Stimulated activated CD8-positive, alpha-beta memory T cell treated with anti-CD3 and anti-CD28 coated beads, Interleukin-12 subunit alpha, Interleukin-12 subunit beta, amount 100 ng/mL, for 24 hours (primary cell): ENCODE data around the gene CCR5AS.
"Not testable (repeated sequence)": the region's sequence is repeated elsewhere in the genome, so short reads cannot be mapped to it uniquely, and the experiment has no call there.

Experiments used
- DNase-seq: peaks from one replicate; pipeline ENCODE4 v3.0.0-alpha.2; 2020; ENCODE audit errors: extremely low read depth

CCR5AS gene

GRCh38 chr3:46429250-46429649, 22.4 kb upstream of the CCR5AS start:
- no peak for DNase-seq

GRCh38 chr3:46427916-46428833, 21.3 kb upstream of the CCR5AS start:
- DNase-seq: no peak

GRCh38 chr3:46427404-46427803, 20.5 kb upstream of the CCR5AS start:
- not testable (repeated sequence) for DNase-seq

- not testable (repeated sequence) for DNase-seq
Measured at GRCh38 chr3:46426476-46426875, 19.6 kb upstream of the CCR5AS start.

- no peak for DNase-seq
Measured at GRCh38 chr3:46423588-46423987, 16.7 kb upstream of the CCR5AS start.

GRCh38 chr3:46422617-46423016, 15.8 kb upstream of the CCR5AS start:
- no peak for DNase-seq

- no peak for DNase-seq
Measured at GRCh38 chr3:46420931-46421330, 14.1 kb upstream of the CCR5AS start.

GRCh38 chr3:46419816-46420215, 12.9 kb upstream of the CCR5AS start:
- DNase-seq: no peak

GRCh38 chr3:46417841-46418611, 11.2 kb upstream of the CCR5AS start:
- DNase-seq: no peak

GRCh38 chr3:46416811-46417510, 10.1 kb upstream of the CCR5AS start:
- no peak for DNase-seq

- DNase-seq: no peak
Measured at GRCh38 chr3:46416125-46416810, 9.4 kb upstream of the CCR5AS start.

- DNase-seq: no peak
Measured at GRCh38 chr3:46414739-46415138, 7.9 kb upstream of the CCR5AS start.

- no peak for DNase-seq
Measured at GRCh38 chr3:46413951-46414350, 7.1 kb upstream of the CCR5AS start.

GRCh38 chr3:46412786-46413298, 6.0 kb upstream of the CCR5AS start:
- DNase-seq: no peak

GRCh38 chr3:46411271-46411670, 4.4 kb upstream of the CCR5AS start:
- DNase-seq: no peak

GRCh38 chr3:46410669-46411068, 3.8 kb upstream of the CCR5AS start:
- no peak for DNase-seq

GRCh38 chr3:46409739-46410489, 3.0 kb upstream of the CCR5AS start:
- DNase-seq: no peak

GRCh38 chr3:46408853-46409252, 2.0 kb upstream of the CCR5AS start:
- DNase-seq: no peak

GRCh38 chr3:46407970-46408369, 1.1 kb upstream of the CCR5AS start:
- no peak for DNase-seq

- no peak for DNase-seq
Measured at GRCh38 chr3:46406443-46406787, 451 bp downstream of the CCR5AS start.
